ENCODE results near the gene PNMA8C.

Gene PNMA8C

DNA sequence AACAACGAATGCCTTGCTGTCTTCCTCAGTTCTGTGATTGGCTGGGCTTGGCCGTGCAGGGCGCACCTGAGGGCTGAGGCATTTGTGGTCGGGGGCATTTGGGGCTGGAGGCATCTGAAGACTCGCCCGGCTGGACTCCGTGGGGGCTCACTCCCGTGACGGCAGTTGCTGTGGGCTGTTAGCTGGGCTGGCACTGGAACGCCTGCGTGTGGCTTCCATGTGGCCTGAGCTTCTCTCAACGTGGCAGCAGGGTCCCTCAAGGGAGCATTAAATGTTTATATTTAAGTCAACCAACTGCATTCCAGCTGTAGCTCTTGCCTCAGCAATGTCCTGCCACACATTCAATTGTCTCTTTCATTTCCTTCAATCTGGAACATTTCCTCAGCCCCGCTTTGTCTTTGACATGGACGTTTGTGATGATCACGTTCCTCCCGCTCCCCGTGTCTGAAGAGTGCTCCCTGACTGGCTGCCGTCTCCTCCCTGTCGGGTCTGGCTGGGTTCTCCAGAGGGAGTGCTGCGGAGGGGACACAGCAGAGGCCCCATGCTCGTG lies 36.4 kb downstream of the PNMA8C start:
- TF ChIP-seq, protein P1, sequence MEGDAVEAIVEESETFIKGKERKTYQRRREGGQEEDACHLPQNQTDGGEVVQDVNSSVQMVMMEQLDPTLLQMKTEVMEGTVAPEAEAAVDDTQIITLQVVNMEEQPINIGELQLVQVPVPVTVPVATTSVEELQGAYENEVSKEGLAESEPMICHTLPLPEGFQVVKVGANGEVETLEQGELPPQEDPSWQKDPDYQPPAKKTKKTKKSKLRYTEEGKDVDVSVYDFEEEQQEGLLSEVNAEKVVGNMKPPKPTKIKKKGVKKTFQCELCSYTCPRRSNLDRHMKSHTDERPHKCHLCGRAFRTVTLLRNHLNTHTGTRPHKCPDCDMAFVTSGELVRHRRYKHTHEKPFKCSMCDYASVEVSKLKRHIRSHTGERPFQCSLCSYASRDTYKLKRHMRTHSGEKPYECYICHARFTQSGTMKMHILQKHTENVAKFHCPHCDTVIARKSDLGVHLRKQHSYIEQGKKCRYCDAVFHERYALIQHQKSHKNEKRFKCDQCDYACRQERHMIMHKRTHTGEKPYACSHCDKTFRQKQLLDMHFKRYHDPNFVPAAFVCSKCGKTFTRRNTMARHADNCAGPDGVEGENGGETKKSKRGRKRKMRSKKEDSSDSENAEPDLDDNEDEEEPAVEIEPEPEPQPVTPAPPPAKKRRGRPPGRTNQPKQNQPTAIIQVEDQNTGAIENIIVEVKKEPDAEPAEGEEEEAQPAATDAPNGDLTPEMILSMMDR (IDR thresholded peaks at IDR 0.05; ENCODE audit: extremely low read depth, insufficient read depth, missing control alignments), result no peak
- in situ Hi-C loops (cut with MboI; ENCODE audit: low pct_unique_long_range_greater_than_20kb, low sequenced_read_pairs, unreplicated experiment), result no loop called here
- DNase-seq (ENCODE audit: low spot score), result no peak

DNA sequence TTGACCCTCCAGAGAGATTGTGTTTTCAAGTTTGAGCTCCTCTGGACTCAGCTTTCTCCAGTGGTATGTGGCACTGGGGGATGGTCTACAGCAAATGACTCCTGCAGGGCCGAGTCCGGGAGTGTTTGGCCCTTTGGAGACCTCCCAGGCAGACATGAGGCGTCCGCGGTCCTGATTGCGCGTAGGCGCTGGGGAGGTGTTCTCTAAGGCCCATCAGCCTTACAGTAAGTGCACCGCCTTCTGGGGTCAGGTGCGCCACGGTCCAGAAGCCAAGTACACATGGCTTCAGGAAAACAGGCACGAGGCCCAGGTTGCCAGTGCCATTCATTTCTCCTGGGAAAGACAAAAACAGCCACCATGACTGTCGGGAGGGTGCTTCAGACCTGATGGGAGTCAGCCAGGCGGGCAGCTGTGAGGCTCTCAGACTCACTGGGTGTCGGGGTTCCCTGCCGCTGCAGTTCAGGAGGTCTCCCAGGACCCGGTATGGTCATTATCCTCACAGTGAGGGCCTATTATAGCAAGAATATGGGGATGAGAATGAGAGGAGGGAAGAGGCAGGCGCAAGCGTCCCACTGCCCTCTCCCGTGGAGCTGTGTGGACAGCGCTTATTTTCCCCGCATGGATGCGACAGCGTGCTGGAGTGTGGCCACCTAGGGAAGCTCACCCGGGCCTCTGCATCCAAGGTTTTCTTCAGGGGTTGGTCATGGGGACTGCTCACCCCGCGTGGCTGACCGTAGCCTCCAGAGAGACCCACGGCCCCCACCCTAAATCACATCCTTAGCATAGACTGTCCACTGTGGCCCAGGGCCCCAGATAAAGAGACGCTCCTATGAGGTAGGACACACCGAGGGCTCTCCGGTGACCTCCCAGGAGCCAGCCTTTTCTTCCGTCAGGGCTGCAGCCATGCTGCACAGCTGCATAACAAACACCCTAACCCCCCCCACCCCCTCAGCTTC lies 37.2 kb downstream of the PNMA8C start:
- in situ Hi-C loops (cut with MboI; ENCODE audit: low pct_unique_long_range_greater_than_20kb, low sequenced_read_pairs, unreplicated experiment), result no loop called here
- no peak for DNase-seq (ENCODE audit: low spot score)
- TF ChIP-seq, protein P1 (IDR thresholded peaks at IDR 0.05; ENCODE audit: extremely low read depth, insufficient read depth, missing control alignments), result no peak

DNA sequence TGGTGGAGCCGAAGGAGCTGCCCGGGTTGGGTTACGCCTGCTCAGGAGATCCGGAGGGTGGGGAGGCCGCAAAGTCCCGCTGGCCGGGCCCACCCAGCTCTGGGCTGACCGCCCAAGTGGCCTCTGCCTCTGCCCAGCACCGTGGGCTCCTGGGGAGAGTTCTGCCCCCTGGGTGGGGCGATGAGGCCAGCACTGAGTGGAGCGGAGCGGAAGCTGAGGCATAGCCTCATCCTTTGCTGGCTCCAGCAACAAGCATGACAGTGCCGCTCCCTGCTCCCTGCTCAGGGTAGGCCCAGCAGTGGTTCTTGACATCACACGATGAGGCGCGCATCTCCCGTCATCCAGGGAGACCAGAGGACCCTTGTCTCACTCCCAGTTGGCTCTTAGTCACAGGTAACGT lies 37.9 kb downstream of the PNMA8C start:
- TF ChIP-seq, protein P1 (IDR thresholded peaks at IDR 0.05; ENCODE audit: extremely low read depth, insufficient read depth, missing control alignments), result no peak
- in situ Hi-C loops (cut with MboI; ENCODE audit: low pct_unique_long_range_greater_than_20kb, low sequenced_read_pairs, unreplicated experiment), result no loop called here
- no peak for DNase-seq (ENCODE audit: low spot score)

DNA sequence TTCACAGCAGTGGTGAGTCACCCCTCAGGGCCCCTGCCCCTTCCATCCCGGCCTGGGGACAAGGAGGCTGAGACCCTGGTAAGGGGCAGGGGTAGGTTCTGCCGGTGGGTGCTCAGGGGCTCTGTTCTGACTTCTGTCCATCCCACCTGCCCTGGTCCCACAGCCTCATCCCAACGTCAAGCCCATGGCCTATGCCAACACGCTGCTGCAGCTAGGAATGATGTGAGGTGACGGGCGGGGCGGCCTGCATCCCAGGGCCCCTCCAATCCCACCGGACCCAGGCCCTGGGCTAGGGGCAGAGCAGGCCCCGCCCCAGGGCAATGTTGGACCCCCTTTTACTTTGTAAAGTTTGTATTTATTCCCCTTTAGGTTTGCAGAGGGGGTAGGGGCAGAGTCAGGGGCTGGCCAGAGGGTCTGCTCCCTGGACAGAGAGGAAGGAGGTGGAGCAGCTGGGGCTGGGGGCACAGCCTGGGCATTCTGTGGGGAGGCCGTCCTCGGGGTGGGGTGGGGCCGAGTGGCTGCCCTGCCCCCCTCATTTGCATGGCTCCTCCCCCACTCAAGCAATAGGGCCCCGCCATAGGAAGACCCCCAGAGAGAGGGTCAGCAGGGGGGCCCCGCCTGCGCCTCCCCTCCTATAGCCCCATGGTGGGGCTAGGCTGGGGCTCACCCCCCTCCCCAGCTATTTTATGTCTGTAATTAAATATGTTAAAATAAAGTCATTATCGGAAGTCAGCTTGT lies 38.4 kb downstream of the PNMA8C start:
- TF ChIP-seq, protein P1 (IDR thresholded peaks at IDR 0.05; ENCODE audit: extremely low read depth, insufficient read depth, missing control alignments), result no peak
- DNase-seq (ENCODE audit: low spot score), result no peak
- in situ Hi-C loops (cut with MboI; ENCODE audit: low pct_unique_long_range_greater_than_20kb, low sequenced_read_pairs, unreplicated experiment), result no loop called here

DNA sequence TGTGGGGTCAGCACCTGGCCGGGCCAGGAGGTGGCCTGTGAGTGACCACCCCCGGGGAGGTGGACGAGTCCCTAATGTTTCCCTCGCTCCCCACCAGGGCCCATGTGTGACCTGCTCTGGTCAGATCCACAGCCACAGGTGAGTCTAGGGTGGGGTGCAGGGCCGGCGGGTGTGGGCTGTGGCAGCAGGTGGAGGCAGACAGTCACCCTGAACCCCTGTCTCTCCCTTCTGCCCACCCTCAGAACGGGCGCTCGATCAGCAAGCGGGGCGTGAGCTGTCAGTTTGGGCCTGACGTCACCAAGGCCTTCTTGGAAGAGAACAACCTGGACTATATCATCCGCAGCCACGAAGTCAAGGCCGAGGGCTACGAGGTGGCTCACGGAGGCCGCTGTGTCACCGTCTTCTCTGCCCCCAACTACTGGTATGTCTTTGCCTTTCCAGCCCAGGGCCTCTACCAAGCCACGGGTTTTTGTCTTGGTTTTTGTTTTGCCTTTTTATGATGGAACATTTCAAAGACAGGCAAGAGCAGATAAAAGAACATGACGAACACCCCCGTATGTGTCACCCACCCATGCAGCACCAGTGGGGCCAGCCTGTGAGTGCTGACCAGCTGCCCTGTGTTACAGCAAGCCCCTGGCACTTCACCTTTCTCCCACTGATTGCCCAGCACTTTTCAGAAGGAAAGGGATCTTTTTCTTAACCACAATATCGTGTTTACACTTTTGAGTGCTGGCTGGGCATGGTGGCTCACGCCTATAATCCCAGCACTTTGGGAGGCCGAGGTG lies 40.2 kb downstream of the PNMA8C start:
- TF ChIP-seq, protein P1 (IDR thresholded peaks at IDR 0.05; ENCODE audit: extremely low read depth, insufficient read depth, missing control alignments), result no peak
- no peak for DNase-seq (ENCODE audit: low spot score)
- in situ Hi-C loops (cut with MboI; ENCODE audit: low pct_unique_long_range_greater_than_20kb, low sequenced_read_pairs, unreplicated experiment), result no loop called here

DNA sequence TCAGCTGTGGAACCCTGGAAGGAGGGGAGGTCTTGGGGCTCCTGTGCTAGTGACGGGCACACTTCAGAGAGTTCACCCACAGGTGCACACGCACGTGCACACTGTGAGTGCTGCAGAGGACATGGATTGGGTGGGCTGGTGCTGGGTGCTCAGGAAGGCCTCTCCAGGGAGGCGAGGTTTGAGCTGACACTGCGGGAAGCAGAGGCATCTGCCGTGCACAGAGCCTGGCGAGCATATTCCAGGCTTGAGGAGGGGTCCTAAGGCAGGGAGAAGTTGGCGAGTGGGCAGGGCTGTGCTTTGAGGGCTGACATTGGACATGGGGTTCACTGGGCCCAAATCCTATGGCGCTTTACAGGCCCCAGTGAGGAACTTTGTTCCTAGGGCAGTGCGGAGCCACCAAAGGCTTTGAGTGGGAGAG lies 41.0 kb downstream of the PNMA8C start:
- DNase-seq (ENCODE audit: low spot score), result no peak
- in situ Hi-C loops (cut with MboI; ENCODE audit: low pct_unique_long_range_greater_than_20kb, low sequenced_read_pairs, unreplicated experiment), result no loop called here
- TF ChIP-seq, protein P1 (IDR thresholded peaks at IDR 0.05; ENCODE audit: extremely low read depth, insufficient read depth, missing control alignments), result no peak
